OCI-LY1 (cell line): ENCODE measurements around the gene RAET1L.

ENCODE experiments used
- H2AFZ ChIP-seq: fragments of 200-600 bp; sonication (generic), shearing (Covaris generic); 2 replicates; pipeline ENCODE4 v1.6.0; 2014; ENCODE audit warnings: antibody characterized with exemption, mild to moderate bottlenecking, low read length
- H3F3A ChIP-seq: fragments of 200-600 bp; sonication (generic), shearing (Covaris generic); 2 replicates; pipeline ENCODE4 v1.6.0; 2014; ENCODE audit warnings: mild to moderate bottlenecking, antibody characterized with exemption, low read length, moderate library complexity; ENCODE audit not compliant: insufficient read depth
- H3K27ac ChIP-seq: fragments of 200-600 bp; sonication (generic); 2 replicates; pipeline ENCODE4 v1.5.1; 2014; ENCODE audit warnings: low read length, mixed run types, mild to moderate bottlenecking, low read depth; ENCODE audit not compliant: poor library complexity, severe bottlenecking
- H3K27me3 ChIP-seq: fragments of 200-600 bp; sonication (generic); 2 replicates; pipeline ENCODE4 v1.6.0; 2014; ENCODE audit warnings: antibody characterized with exemption, mild to moderate bottlenecking, low read length, moderate library complexity; ENCODE audit not compliant: insufficient read depth
- H3K36me3 ChIP-seq: fragments of 200-600 bp; sonication (generic); 2 replicates; pipeline ENCODE4 v1.6.1; 2014; ENCODE audit warnings: mild to moderate bottlenecking, antibody characterized with exemption, low read length, moderate library complexity, mixed read lengths; ENCODE audit not compliant: insufficient read depth
- H3K4me1 ChIP-seq: fragments of 200-600 bp; sonication (generic); 2 replicates; pipeline ENCODE4 v1.5.1; 2014; ENCODE audit warnings: mild to moderate bottlenecking, low read length, moderate library complexity; ENCODE audit not compliant: insufficient read depth, severe bottlenecking
- H3K4me2 ChIP-seq: fragments of 200-600 bp; sonication (generic), shearing (Covaris generic); 2 replicates; pipeline ENCODE4 v1.6.1; 2014; ENCODE audit warnings: low read length
- H3K4me3 ChIP-seq: fragments of 200-600 bp; sonication (generic); 2 replicates; pipeline ENCODE4 v1.5.1; 2014; ENCODE audit warnings: low read length, low read depth, mild to moderate bottlenecking, mixed read lengths; ENCODE audit not compliant: poor library complexity, severe bottlenecking
- H3K79me2 ChIP-seq: fragments of 200-600 bp; shearing (Covaris generic); 2 replicates; pipeline ENCODE4 v1.6.1; 2016; ENCODE audit warnings: mixed run types, low read length, mixed read lengths; ENCODE audit not compliant: insufficient read depth
- H3K9ac ChIP-seq: fragments of 200-600 bp; sonication (generic), shearing (Covaris generic); 2 replicates; pipeline ENCODE4 v1.6.1; 2014; ENCODE audit warnings: mild to moderate bottlenecking, low read length, mixed read lengths
- H3K9me2 ChIP-seq: fragments of 200-600 bp; sonication (generic), shearing (Covaris generic); 2 replicates; pipeline ENCODE4 v1.6.1; 2014; ENCODE audit warnings: low read depth, mild to moderate bottlenecking, low read length, mixed read lengths
- H3K9me3 ChIP-seq: fragments of 200-600 bp; shearing (Covaris generic); 2 replicates; pipeline ENCODE4 v1.6.1; 2014; ENCODE audit warnings: low read length, mixed read lengths
- H4K20me1 ChIP-seq: fragments of 200-600 bp; sonication (generic), shearing (Covaris generic); 2 replicates; pipeline ENCODE4 v1.6.0; 2016; ENCODE audit warnings: mild to moderate bottlenecking, low read length; ENCODE audit not compliant: insufficient read depth
- EZH2 ChIP-seq: fragments of 200-600 bp; sonication (generic), shearing (Covaris generic); IDR thresholded peaks from 2 replicates; pipeline ENCODE4 v1.8.0; 2017; ENCODE audit warnings: borderline replicate concordance, mixed run types, mild to moderate bottlenecking, antibody characterized with exemption, low read length, moderate library complexity, mixed read lengths
- TF ChIP-seq, protein P1 (sequence below): fragments of 200-600 bp; sonication (generic), shearing (Covaris generic); IDR thresholded peaks from 2 replicates; pipeline ENCODE4 v1.5.1; 2017; ENCODE audit warnings: mild to moderate bottlenecking, antibody characterized with exemption, low read length, moderate library complexity, mixed read lengths

RAET1L gene

GRCh38 chr6:150036081-150036480, 10.7 kb upstream of the RAET1L start:
- no peak overlapping the region for H3K4me3 ChIP-seq
- H4K20me1 ChIP-seq: no peaks in the 10 kb centered on the region
- no peaks in the 10 kb centered on the region for H3K27me3 ChIP-seq
- TF ChIP-seq, protein P1, sequence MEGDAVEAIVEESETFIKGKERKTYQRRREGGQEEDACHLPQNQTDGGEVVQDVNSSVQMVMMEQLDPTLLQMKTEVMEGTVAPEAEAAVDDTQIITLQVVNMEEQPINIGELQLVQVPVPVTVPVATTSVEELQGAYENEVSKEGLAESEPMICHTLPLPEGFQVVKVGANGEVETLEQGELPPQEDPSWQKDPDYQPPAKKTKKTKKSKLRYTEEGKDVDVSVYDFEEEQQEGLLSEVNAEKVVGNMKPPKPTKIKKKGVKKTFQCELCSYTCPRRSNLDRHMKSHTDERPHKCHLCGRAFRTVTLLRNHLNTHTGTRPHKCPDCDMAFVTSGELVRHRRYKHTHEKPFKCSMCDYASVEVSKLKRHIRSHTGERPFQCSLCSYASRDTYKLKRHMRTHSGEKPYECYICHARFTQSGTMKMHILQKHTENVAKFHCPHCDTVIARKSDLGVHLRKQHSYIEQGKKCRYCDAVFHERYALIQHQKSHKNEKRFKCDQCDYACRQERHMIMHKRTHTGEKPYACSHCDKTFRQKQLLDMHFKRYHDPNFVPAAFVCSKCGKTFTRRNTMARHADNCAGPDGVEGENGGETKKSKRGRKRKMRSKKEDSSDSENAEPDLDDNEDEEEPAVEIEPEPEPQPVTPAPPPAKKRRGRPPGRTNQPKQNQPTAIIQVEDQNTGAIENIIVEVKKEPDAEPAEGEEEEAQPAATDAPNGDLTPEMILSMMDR: no peak
- TF ChIP-seq EZH2: no peak
- no peaks in the 10 kb centered on the region for H3F3A ChIP-seq
- H3K9me2 ChIP-seq: no peaks in the 10 kb centered on the region
- no peaks in the 10 kb centered on the region for H3K9me3 ChIP-seq
- H3K79me2 ChIP-seq: no peaks in the 10 kb centered on the region
- no peaks in the 10 kb centered on the region for H3K4me1 ChIP-seq
- H3K27ac ChIP-seq: no peak overlapping the region
- no peak overlapping the region for H2AFZ ChIP-seq
- H3K9ac ChIP-seq: no peak overlapping the region
- H3K36me3 ChIP-seq: no peaks in the 10 kb centered on the region
- no peak overlapping the region for H3K4me2 ChIP-seq

DNA sequence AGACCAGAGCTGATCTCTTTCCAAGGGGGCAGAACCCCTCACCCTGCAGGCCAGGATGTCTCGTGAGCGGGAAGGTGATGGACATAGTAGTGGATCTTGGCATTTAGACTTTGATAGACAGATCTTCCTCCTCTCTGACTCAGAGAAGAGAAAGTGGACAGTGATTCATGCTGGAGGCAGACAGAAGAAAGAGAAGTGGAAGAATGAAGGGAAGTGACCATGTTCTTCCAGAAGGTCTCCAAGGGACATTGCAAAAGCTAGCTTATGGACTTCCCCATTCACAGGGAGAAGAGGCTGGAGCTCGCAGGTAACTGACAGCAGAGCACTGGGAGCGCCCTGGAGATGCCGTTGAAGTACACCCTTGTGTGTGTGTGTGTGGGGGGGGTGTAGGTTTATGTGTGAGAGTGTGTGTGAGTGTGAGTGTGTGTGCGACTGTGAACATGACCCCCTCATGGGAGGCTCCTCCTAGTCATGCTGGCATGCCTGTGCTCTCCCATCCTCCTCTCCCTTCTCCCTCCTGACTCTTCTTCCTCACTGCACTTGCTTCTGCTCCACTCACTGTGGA, 8.0 kb upstream of the RAET1L start:
- H3K27ac ChIP-seq: no peak overlapping the region
- H3K27me3 ChIP-seq: peaks cover 5% of the 10 kb centered on the region; the same call in 1 of the 2 replicates
- H3K79me2 ChIP-seq: no peaks in the 10 kb centered on the region
- TF ChIP-seq, protein P1: no peak
- no peak for TF ChIP-seq EZH2
- no peaks in the 10 kb centered on the region for H4K20me1 ChIP-seq
- H3K4me3 ChIP-seq: no peak overlapping the region
- H3F3A ChIP-seq: no peaks in the 10 kb centered on the region
- H3K4me2 ChIP-seq: no peak overlapping the region
- H3K4me1 ChIP-seq: peaks cover 9% of the 10 kb centered on the region
- H3K36me3 ChIP-seq: no peaks in the 10 kb centered on the region
- H3K9me3 ChIP-seq: no peaks in the 10 kb centered on the region
- H3K9ac ChIP-seq: no peak overlapping the region
- no peaks in the 10 kb centered on the region for H3K9me2 ChIP-seq
- no peak overlapping the region for H2AFZ ChIP-seq

DNA sequence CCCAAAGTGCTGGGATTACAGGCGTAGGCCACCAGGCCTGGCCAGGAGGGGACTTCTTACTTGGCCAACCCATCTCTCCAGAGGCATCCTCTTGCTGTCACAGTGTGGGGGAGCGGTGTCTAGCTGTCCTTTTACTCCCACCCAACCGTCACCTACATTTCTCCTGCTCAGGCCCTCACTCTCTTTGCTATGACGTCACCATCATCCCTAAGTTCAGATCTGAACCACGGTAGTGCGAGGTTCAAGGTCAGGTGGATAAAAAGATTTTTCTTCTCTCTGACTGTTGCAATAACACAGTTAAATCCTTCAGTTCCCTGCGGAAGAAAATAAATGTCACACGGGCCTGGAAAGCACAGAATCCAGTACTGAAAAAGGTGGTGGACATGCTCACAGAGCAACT, 7.3 kb upstream of the RAET1L start:
- peaks cover 9% of the 10 kb centered on the region for H3K4me1 ChIP-seq
- no peak overlapping the region for H2AFZ ChIP-seq
- peaks cover 5% of the 10 kb centered on the region; the same call in 1 of the 2 replicates for H3K27me3 ChIP-seq
- H3K27ac ChIP-seq: no peak overlapping the region
- no peak overlapping the region for H3K9ac ChIP-seq
- H3F3A ChIP-seq: no peaks in the 10 kb centered on the region
- no peaks in the 10 kb centered on the region for H3K36me3 ChIP-seq
- H3K4me3 ChIP-seq: no peak overlapping the region
- H3K79me2 ChIP-seq: no peaks in the 10 kb centered on the region
- no peak overlapping the region for H3K4me2 ChIP-seq
- H3K9me3 ChIP-seq: no peaks in the 10 kb centered on the region
- no peaks in the 10 kb centered on the region for H3K9me2 ChIP-seq
- TF ChIP-seq, protein P1: no peak
- no peak for TF ChIP-seq EZH2
- no peaks in the 10 kb centered on the region for H4K20me1 ChIP-seq
